Mucosa of rectum (tissue), 2 donors: ENCODE results near the gene LAMB4.

Source experiments
- H3K27ac ChIP-seq, 2 donors: one replicate each; pipeline ENCODE4 v1.7.0; 2013; ENCODE audit warnings: inconsistent platforms in 2 of 2, low read depth in 2 of 2, low read length in 2 of 2
- H3K27me3 ChIP-seq, 2 donors: one replicate each; pipeline ENCODE4 v1.7.0; 2013; ENCODE audit warnings: low read length in 2 of 2; ENCODE audit not compliant: control insufficient read depth in 2 of 2, insufficient read depth in 2 of 2
- H3K36me3 ChIP-seq, 2 donors: one replicate each; pipeline ENCODE4 v1.7.0; 2013; ENCODE audit warnings: low read length in 2 of 2; ENCODE audit not compliant: control insufficient read depth in 2 of 2, insufficient read depth in 2 of 2
- H3K4me1 ChIP-seq, 2 donors: one replicate each; pipeline ENCODE4 v1.7.0; 2013; ENCODE audit warnings: low read length in 2 of 2, mild to moderate bottlenecking in 1 of 2; ENCODE audit not compliant: control insufficient read depth in 2 of 2, insufficient read depth in 2 of 2
- H3K4me3 ChIP-seq, 2 donors: one replicate each; pipeline ENCODE4 v1.7.0; 2013; ENCODE audit warnings: low read length in 2 of 2
- H3K9ac ChIP-seq, 2 donors: one replicate each; pipeline ENCODE4 v1.7.0; 2013; ENCODE audit warnings: low read length in 2 of 2, low read depth in 1 of 2, mild to moderate bottlenecking in 1 of 2
- H3K9me3 ChIP-seq, 2 donors: one replicate each; pipeline ENCODE4 v1.7.0; 2013; ENCODE audit warnings: low read length in 2 of 2; ENCODE audit not compliant: control insufficient read depth in 2 of 2
- donor health status: healthy.
- donor health status: Normal muscosa, but diverticular disease.

Gene LAMB4

GRCh38 chr7:108009873-108010272 is 120.3 kb downstream of the LAMB4 start:
- Histone ChIP-seq H3K27me3 (no peaks in the 10 kb centered on the region), H3K27ac (no peak overlapping the region), H3K9me3 (no peaks in the 10 kb centered on the region), H3K36me3 (no peaks in the 10 kb centered on the region), H3K4me1 (peaks cover 12 to 33% of the 10 kb centered on the region in 2 donors), H3K9ac (no peak overlapping the region), H3K4me3 (no peak overlapping the region)

GRCh38 chr7:108008827-108009226 is 121.3 kb downstream of the LAMB4 start:
- Histone ChIP-seq H3K4me1 (peaks cover 9 to 34% of the 10 kb centered on the region in 2 donors), H3K27me3 (no peaks in the 10 kb centered on the region), H3K27ac (no peak overlapping the region), H3K9ac (no peak overlapping the region), H3K36me3 (no peaks in the 10 kb centered on the region), H3K9me3 (no peaks in the 10 kb centered on the region), H3K4me3 (no peak overlapping the region)

GRCh38 chr7:108008240-108008639 is 121.9 kb downstream of the LAMB4 start:
- no peak overlapping the region for H3K4me3 ChIP-seq
- no peaks in the 10 kb centered on the region for H3K9me3 ChIP-seq
- no peak overlapping the region for H3K27ac ChIP-seq
- peaks cover 13 to 39% of the 10 kb centered on the region in 2 donors for H3K4me1 ChIP-seq
- no peak overlapping the region for H3K9ac ChIP-seq
- no peaks in the 10 kb centered on the region for H3K27me3 ChIP-seq
- H3K36me3 ChIP-seq, result no peaks in the 10 kb centered on the region

GRCh38 chr7:108007762-108008161 is 122.4 kb downstream of the LAMB4 start:
- no peaks in the 10 kb centered on the region for H3K36me3 ChIP-seq
- no peak overlapping the region for H3K9ac ChIP-seq
- H3K4me3 ChIP-seq, result no peak overlapping the region
- no peaks in the 10 kb centered on the region for H3K9me3 ChIP-seq
- H3K27ac ChIP-seq, result no peak overlapping the region
- peaks cover 10 to 35% of the 10 kb centered on the region in 2 donors for H3K4me1 ChIP-seq
- no peaks in the 10 kb centered on the region for H3K27me3 ChIP-seq

- Histone ChIP-seq H3K9me3 (no peaks in the 10 kb centered on the region), H3K4me1 (peaks cover 8 to 33% of the 10 kb centered on the region in 2 donors), H3K27me3 (no peaks in the 10 kb centered on the region), H3K27ac (no peak overlapping the region), H3K9ac (no peak overlapping the region), H3K36me3 (no peaks in the 10 kb centered on the region), H3K4me3 (no peak overlapping the region)
Measured at GRCh38 chr7:108007261-108007660, 122.9 kb downstream of the LAMB4 start.

GRCh38 chr7:108004220-108005142 is 125.7 kb downstream of the LAMB4 start:
- Histone ChIP-seq H3K9me3 (no peaks in the 10 kb centered on the region), H3K4me3 (peak overlapping the region in 1 of 2 donors; percentile 37), H3K4me1 (peaks cover 11 to 37% of the 10 kb centered on the region in 2 donors), H3K27me3 (no peaks in the 10 kb centered on the region), H3K9ac (peak overlapping the region in 1 of 2 donors; percentile 42), H3K27ac (peak overlapping the region; percentile 14 to 67), H3K36me3 (peaks cover 0 to 2% of the 10 kb centered on the region in 2 donors)

GRCh38 chr7:108003599-108003935 is 126.6 kb downstream of the LAMB4 start:
- peak overlapping the region; percentile 82 to 85 for H3K4me3 ChIP-seq
- no peaks in the 10 kb centered on the region for H3K27me3 ChIP-seq
- H3K9ac ChIP-seq, result peak overlapping the region in 1 of 2 donors; percentile 83
- H3K9me3 ChIP-seq, result no peaks in the 10 kb centered on the region
- peak overlapping the region; percentile 72 to 75 for H3K27ac ChIP-seq
- peaks cover 14 to 40% of the 10 kb centered on the region in 2 donors for H3K4me1 ChIP-seq
- H3K36me3 ChIP-seq, result peaks cover 0 to 2% of the 10 kb centered on the region in 2 donors

GRCh38 chr7:108002726-108003598 is 127.2 kb downstream of the LAMB4 start, which contains the start of gene LAMB1:
Gene LAMB1, minus strand, starts transcription at chr7:108003161. Its CDS starts 276 bp downstream, at chr7:108002885.
- Histone ChIP-seq H3K9ac (peak within 1 kb of the TSS; percentile 65 to 83), H3K4me1 (peaks cover 14 to 40% of the 10 kb centered on the region in 2 donors), H3K36me3 (peaks cover 0 to 2% of the 10 kb centered on the region in 2 donors), H3K4me3 (peak within 1 kb of the TSS; percentile 82 to 85), H3K9me3 (no peaks in the 10 kb centered on the region), H3K27me3 (no peaks in the 10 kb centered on the region), H3K27ac (peak within 1 kb of the TSS; percentile 72 to 75)

- Histone ChIP-seq H3K36me3 (peaks cover 0 to 2% of the 10 kb centered on the region in 2 donors), H3K4me3 (peak overlapping the region; percentile 82 to 85), H3K9ac (peak overlapping the region; percentile 65 to 83), H3K27ac (peak overlapping the region; percentile 72 to 75), H3K4me1 (peaks cover 14 to 34% of the 10 kb centered on the region in 2 donors), H3K9me3 (no peaks in the 10 kb centered on the region), H3K27me3 (no peaks in the 10 kb centered on the region)
Measured at GRCh38 chr7:108001764-108002725, 128.1 kb downstream of the LAMB4 start.
